ENCODE results near the gene DDX4.
"Not testable (repeated sequence)": the region's sequence is repeated elsewhere in the genome, so short reads cannot be mapped to it uniquely, and the experiment has no call there.

DNA sequence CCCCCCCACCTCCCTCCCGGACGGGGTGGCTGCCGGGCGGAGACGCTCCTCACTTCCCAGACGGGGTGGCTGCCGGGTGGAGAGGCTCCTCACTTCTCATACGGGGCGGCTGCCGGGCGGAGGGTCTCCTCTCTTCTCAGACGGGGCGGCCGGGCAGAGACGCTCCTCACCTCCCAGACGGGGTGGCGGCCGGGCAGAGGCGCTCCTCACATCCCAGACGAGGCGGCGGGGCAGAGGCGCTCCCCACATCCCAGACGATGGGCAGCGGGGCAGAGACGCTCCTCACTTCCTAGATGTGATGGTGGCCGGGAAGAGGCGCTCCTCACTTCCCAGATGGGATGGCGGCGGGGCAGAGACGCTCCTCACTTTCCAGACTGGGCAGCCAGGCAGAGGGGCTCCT is 41.2 kb upstream of the DDX4 start:
- TF ChIP-seq, protein P1, sequence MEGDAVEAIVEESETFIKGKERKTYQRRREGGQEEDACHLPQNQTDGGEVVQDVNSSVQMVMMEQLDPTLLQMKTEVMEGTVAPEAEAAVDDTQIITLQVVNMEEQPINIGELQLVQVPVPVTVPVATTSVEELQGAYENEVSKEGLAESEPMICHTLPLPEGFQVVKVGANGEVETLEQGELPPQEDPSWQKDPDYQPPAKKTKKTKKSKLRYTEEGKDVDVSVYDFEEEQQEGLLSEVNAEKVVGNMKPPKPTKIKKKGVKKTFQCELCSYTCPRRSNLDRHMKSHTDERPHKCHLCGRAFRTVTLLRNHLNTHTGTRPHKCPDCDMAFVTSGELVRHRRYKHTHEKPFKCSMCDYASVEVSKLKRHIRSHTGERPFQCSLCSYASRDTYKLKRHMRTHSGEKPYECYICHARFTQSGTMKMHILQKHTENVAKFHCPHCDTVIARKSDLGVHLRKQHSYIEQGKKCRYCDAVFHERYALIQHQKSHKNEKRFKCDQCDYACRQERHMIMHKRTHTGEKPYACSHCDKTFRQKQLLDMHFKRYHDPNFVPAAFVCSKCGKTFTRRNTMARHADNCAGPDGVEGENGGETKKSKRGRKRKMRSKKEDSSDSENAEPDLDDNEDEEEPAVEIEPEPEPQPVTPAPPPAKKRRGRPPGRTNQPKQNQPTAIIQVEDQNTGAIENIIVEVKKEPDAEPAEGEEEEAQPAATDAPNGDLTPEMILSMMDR (conservative IDR thresholded peaks at IDR 0.05; ENCODE audit: low read length), result not testable (repeated sequence)
- not testable (repeated sequence) for TF ChIP-seq EZH2phosphoT487 (IDR thresholded peaks at IDR 0.05; ENCODE audit: borderline replicate concordance, low read depth, low read length)

All from OCI-LY7 (cell line).